HCT116 (cell line): ENCODE data around the gene VAV2.

Source experiments
- CEBPB ChIP-seq: IDR thresholded peaks from 2 replicates; pipeline ENCODE4 v1.6.1; 2012; ENCODE audit warnings: low read depth
- CTCF ChIP-seq, 3 experiments: fragments of 200-600 bp in 1 of 3; sonication (generic) in 1 of 3; IDR thresholded peaks in 2 of 3; conservative IDR thresholded peaks in 1 of 3; 2 replicates each; pipeline ENCODE4 v1.5.1; 2012 to 2017; ENCODE audit warnings: low read depth in 2 of 3, low read length in 2 of 3, antibody characterized with exemption in 1 of 3, borderline replicate concordance in 1 of 3, control low read depth in 1 of 3, mild to moderate bottlenecking in 1 of 3, mixed read lengths in 1 of 3, mixed run types in 1 of 3, moderate library complexity in 1 of 3; ENCODE audit not compliant: insufficient read depth in 1 of 3
- EGR1 ChIP-seq: IDR thresholded peaks from 2 replicates; pipeline ENCODE4 v1.6.1; 2012; ENCODE audit warnings: low read depth
- ELF1 ChIP-seq: IDR thresholded peaks from 2 replicates; pipeline ENCODE4 v1.6.1; 2012; ENCODE audit warnings: low read depth, borderline replicate concordance
- EZH2 ChIP-seq: fragments of 200-600 bp; sonication (generic); IDR thresholded peaks from 2 replicates; pipeline ENCODE4 v1.6.1; 2017; ENCODE audit warnings: antibody characterized with exemption, mixed run types
- POLR2A ChIP-seq: IDR thresholded peaks from 2 replicates; pipeline ENCODE4 v1.7.0; 2011; ENCODE audit warnings: borderline replicate concordance; ENCODE audit not compliant: insufficient read depth, insufficient read length; ENCODE audit errors: extremely low read depth
- POLR2AphosphoS5 ChIP-seq: IDR thresholded peaks from 2 replicates; pipeline ENCODE4 v1.6.1; 2011; ENCODE audit warnings: mild to moderate bottlenecking, low read depth, low read length, moderate library complexity
- RAD21 ChIP-seq: IDR thresholded peaks from 2 replicates; pipeline ENCODE4 v1.6.1; 2012; ENCODE audit warnings: low read depth, mild to moderate bottlenecking
- REST ChIP-seq: IDR thresholded peaks from 2 replicates; pipeline ENCODE4 v1.6.1; 2012; ENCODE audit warnings: low read depth
- YY1 ChIP-seq: IDR thresholded peaks from 2 replicates; pipeline ENCODE4 v1.6.1; 2011; ENCODE audit warnings: low read length, low read depth, moderate library complexity, mild to moderate bottlenecking; ENCODE audit not compliant: insufficient replicate concordance; ENCODE audit errors: extremely low read depth
- TF ChIP-seq, protein P1 (sequence below): IDR thresholded peaks from 2 replicates; pipeline ENCODE4 v1.6.1; 2012
- TF ChIP-seq, protein P2 (sequence below): IDR thresholded peaks from 2 replicates; pipeline ENCODE4 v1.6.1; 2012

DNA sequence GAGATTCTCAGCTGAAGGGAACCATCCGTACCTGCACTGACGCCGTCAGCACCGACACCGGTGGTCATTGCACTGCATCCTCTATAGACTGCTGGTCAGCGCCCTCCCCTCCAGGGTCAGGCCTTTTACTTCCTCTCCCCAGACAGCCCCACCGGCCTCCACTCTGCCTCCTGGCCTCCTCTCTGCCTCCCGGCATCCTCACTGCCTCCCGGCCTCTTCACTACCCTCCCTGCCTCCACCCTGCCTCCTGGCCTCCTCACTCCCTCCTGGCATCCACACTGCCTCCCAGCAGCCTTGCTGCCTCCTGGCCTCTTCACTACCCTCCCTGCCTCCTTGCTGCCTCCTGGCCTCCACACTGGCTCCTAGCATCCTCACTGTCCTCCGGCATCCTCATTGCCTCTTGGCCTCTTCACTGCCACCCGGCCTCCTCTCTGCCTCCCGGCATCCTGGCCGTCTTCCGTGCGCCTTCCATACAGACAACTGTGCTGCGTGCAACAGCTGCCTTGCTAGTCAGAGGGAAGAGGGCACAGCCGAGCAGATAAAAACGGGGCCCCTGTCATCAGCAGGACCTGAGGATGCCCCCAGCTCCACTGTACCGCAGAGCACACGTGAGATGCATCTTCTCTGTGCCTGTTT is 62.0 kb downstream of the VAV2 start:
- TF ChIP-seq CTCF (IDR thresholded peaks at IDR 0.05 in 2 of 3, conservative IDR thresholded peaks at IDR 0.05 in 1 of 3; ENCODE audit: borderline replicate concordance in 1 of 3, insufficient read depth in 1 of 3, low read depth in 2 of 3, low read length in 2 of 3) (no peak), REST (no peak), CEBPB (no peak), POLR2A (no peak), POLR2AphosphoS5 (no peak), EZH2 (no peak), YY1 (no peak), EGR1 (no peak), RAD21 (no peak), ELF1 (no peak)
- TF ChIP-seq, protein P1, sequence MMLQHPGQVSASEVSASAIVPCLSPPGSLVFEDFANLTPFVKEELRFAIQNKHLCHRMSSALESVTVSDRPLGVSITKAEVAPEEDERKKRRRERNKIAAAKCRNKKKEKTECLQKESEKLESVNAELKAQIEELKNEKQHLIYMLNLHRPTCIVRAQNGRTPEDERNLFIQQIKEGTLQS = no peak
- TF ChIP-seq, protein P2, sequence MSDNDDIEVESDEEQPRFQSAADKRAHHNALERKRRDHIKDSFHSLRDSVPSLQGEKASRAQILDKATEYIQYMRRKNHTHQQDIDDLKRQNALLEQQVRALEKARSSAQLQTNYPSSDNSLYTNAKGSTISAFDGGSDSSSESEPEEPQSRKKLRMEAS = no peak
